Testis (tissue), 2 donors: ENCODE data around the gene MLNR.

ENCODE experiments used
- CTCF ChIP-seq, 3 experiments: fragments of 450-650 bp in 2 of 3; fragments of 200-600 bp in 1 of 3; sonication (generic) in 1 of 3; IDR thresholded peaks; one replicate each; pipeline ENCODE4 v1.5.1; 2016 to 2019; ENCODE audit warnings: antibody characterized with exemption in 3 of 3, mild to moderate bottlenecking in 2 of 3, moderate library complexity in 1 of 3
- POLR2A ChIP-seq: fragments of 450-650 bp; IDR thresholded peaks from one replicate; pipeline ENCODE4 v1.6.1; 2017; ENCODE audit warnings: antibody characterized with exemption, mild to moderate bottlenecking, moderate library complexity

DNA sequence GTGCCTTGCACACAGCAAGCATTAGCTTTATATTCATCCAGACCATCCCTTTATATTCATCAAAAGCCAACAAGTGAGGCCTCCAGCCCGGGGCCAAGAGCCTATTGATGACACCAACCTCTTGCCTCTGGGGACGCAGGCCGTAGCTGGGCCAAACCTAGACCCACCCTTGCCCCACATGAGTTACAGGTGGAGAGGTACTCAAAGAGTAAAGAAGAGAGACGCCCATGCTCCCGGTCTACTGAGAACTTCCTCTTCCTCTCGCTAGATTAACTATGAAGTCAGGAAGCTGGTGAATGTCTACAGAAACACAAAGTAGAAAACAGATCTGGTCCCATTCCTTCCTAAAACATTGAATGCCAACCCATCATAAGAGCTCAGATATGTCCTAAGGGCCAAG lies 3.8 kb upstream of the MLNR start:
- TF ChIP-seq CTCF (IDR thresholded peaks at IDR 0.05): no peak
- no peak for TF ChIP-seq POLR2A
